Gastrocnemius medialis (tissue), 4 donors: ENCODE measurements around the gene FSCB.

Experiments
- CTCF ChIP-seq, 5 experiments: fragments of 450-650 bp in 3 of 5; fragments of 200-600 bp in 2 of 5; sonication (generic) in 2 of 5; IDR thresholded peaks in 4 of 5; conservative IDR thresholded peaks in 1 of 5; 1 replicate in 4 of 5; 2 replicates in 1 of 5; pipeline ENCODE4 v1.5.1; 2016 to 2019; ENCODE audit warnings: antibody characterized with exemption in 5 of 5, mild to moderate bottlenecking in 3 of 5, moderate library complexity in 3 of 5
- POLR2A ChIP-seq, 2 donors: fragments of 450-650 bp; IDR thresholded peaks; one replicate each; pipeline ENCODE4 v1.6.1; 2017; ENCODE audit warnings: antibody characterized with exemption in 2 of 2, mild to moderate bottlenecking in 2 of 2, moderate library complexity in 2 of 2

- TF ChIP-seq POLR2A (IDR thresholded peaks at IDR 0.05) (no peak), CTCF (IDR thresholded peaks at IDR 0.05 in 4 of 5, conservative IDR thresholded peaks at IDR 0.05 in 1 of 5) (no peak)
Observed at GRCh38 chr14:44508834-44509233, 1.8 kb upstream of the FSCB start.
